Astrocyte (in vitro differentiated cells and primary cell): Measurements from ENCODE around the gene CACNA1D. TPM values are rescaled to one million over a fixed set of nuclear protein-coding genes. Genes with fewer than 3 reads are reported as not detected.
"Not testable (repeated sequence)": the region's sequence is repeated elsewhere in the genome, so short reads cannot be mapped to it uniquely, and the experiment has no call there.

ENCODE experiments used
- DNase-seq: peaks from one replicate; pipeline ENCODE4 v3.0.0-alpha.2; 2010; ENCODE audit warnings: low read depth
- FAIRE-seq: peaks from 2 replicates; lab custom pipeline; 2011; peaks lifted over from hg19 to GRCh38; lab: Jason Lieb, UNC
- H2AFZ ChIP-seq: 2 replicates; pipeline ENCODE4 v1.6.0; 2012; ENCODE audit warnings: low read depth, low read length, inconsistent platforms
- H3K27ac ChIP-seq: 2 replicates; pipeline ENCODE4 v1.5.1; 2011; ENCODE audit warnings: low read depth, low read length, inconsistent platforms
- H3K27me3 ChIP-seq: 2 replicates; pipeline ENCODE4 v1.6.0; 2011; ENCODE audit warnings: low read length, inconsistent platforms; ENCODE audit not compliant: insufficient read depth
- H3K36me3 ChIP-seq: 2 replicates; pipeline ENCODE4 v1.5.1; 2011; ENCODE audit warnings: low read length, inconsistent platforms; ENCODE audit not compliant: insufficient read depth
- H3K4me1 ChIP-seq: 2 replicates; pipeline ENCODE4 v1.5.1; 2011; ENCODE audit warnings: low read length, inconsistent platforms; ENCODE audit not compliant: insufficient read depth
- H3K4me2 ChIP-seq: 2 replicates; pipeline ENCODE4 v1.6.0; 2012; ENCODE audit warnings: low read length, inconsistent platforms
- H3K4me3 ChIP-seq: 2 replicates; pipeline ENCODE4 v1.5.1; 2011; ENCODE audit warnings: low read depth, mild to moderate bottlenecking, low read length, inconsistent platforms; ENCODE audit not compliant: insufficient read depth
- H3K79me2 ChIP-seq: 2 replicates; pipeline ENCODE4 v1.6.0; 2012; ENCODE audit warnings: mild to moderate bottlenecking, low read length, inconsistent platforms; ENCODE audit not compliant: insufficient read depth
- H3K9ac ChIP-seq: 2 replicates; pipeline ENCODE4 v1.6.0; 2012; ENCODE audit warnings: mild to moderate bottlenecking, low read length, inconsistent platforms
- H3K9me3 ChIP-seq: 2 replicates; pipeline ENCODE4 v1.5.1; 2012; ENCODE audit warnings: low read depth, mild to moderate bottlenecking, low read length, inconsistent platforms; ENCODE audit not compliant: insufficient read depth
- H4K20me1 ChIP-seq: 2 replicates; pipeline ENCODE4 v1.6.0; 2012; ENCODE audit warnings: low read length, inconsistent platforms; ENCODE audit not compliant: insufficient read depth
- H3K27ac Mint-ChIP-seq: one replicate; pipeline ENCODE4 v1.8.0; 2021; ENCODE audit warnings: mild to moderate bottlenecking, mixed read lengths; ENCODE audit not compliant: unreplicated experiment
- H3K27me3 Mint-ChIP-seq: one replicate; pipeline ENCODE4 v1.8.0; 2021; ENCODE audit warnings: low read depth, mixed read lengths; ENCODE audit not compliant: unreplicated experiment
- H3K36me3 Mint-ChIP-seq: one replicate; pipeline ENCODE4 v1.8.0; 2021; ENCODE audit warnings: low read depth, mixed read lengths; ENCODE audit not compliant: unreplicated experiment
- H3K4me1 Mint-ChIP-seq: one replicate; pipeline ENCODE4 v1.8.0; 2021; ENCODE audit warnings: low read depth, mixed read lengths; ENCODE audit not compliant: unreplicated experiment
- H3K4me3 Mint-ChIP-seq: one replicate; pipeline ENCODE4 v1.8.0; 2021; ENCODE audit warnings: mild to moderate bottlenecking, moderate library complexity, mixed read lengths; ENCODE audit not compliant: unreplicated experiment
- H3K9me3 Mint-ChIP-seq: one replicate; pipeline ENCODE4 v1.8.0; 2021; ENCODE audit warnings: mild to moderate bottlenecking, mixed read lengths; ENCODE audit not compliant: unreplicated experiment
- EZH2 ChIP-seq: IDR thresholded peaks from 2 replicates; pipeline ENCODE4 v1.6.1; 2012; ENCODE audit warnings: mild to moderate bottlenecking, low read length, inconsistent platforms; ENCODE audit not compliant: insufficient read depth
- total RNA-seq: library from RNA; stranded (reverse); gene quantifications from 2 replicates; pipeline ENCODE4 v1.2.1, GENCODE V29; 2021
- TF ChIP-seq, protein P1 (sequence below): IDR thresholded peaks from 2 replicates; pipeline ENCODE4 v1.5.1; 2011; ENCODE audit warnings: low read depth, mild to moderate bottlenecking, inconsistent platforms, low read length, moderate library complexity; ENCODE audit not compliant: insufficient read depth

The CACNA1D gene
- total RNA-seq, 1 donor from 2014 or later, result 0.41 TPM

DNA sequence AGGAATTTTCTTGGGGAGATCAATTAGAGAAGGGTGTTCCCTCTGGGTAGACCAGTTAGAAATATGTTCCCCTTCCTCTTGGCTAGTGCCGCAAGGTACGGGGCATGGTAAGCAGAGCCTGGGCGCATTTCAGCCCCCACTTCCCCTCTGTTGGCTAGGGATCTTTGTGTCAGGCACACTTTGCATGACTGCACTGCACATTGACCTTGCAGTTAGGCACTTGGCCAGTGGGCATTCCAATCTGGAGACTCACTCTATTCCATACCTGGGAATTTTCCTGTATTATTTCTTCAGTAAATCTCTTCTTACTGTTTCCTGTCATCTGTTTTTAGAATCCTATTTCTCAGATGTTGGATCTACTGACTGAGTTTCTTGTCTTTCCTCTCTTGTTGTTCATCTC, 30.0 kb upstream of the CACNA1D start:
- H3K4me1 ChIP-seq, result no peaks in the 10 kb centered on the region
- H3K4me1 Mint-ChIP-seq, result peaks cover 3% of the 10 kb centered on the region
- no peak overlapping the region for H3K27ac ChIP-seq
- no peak for DNase-seq
- no peak overlapping the region for H2AFZ ChIP-seq
- TF ChIP-seq, protein P1, sequence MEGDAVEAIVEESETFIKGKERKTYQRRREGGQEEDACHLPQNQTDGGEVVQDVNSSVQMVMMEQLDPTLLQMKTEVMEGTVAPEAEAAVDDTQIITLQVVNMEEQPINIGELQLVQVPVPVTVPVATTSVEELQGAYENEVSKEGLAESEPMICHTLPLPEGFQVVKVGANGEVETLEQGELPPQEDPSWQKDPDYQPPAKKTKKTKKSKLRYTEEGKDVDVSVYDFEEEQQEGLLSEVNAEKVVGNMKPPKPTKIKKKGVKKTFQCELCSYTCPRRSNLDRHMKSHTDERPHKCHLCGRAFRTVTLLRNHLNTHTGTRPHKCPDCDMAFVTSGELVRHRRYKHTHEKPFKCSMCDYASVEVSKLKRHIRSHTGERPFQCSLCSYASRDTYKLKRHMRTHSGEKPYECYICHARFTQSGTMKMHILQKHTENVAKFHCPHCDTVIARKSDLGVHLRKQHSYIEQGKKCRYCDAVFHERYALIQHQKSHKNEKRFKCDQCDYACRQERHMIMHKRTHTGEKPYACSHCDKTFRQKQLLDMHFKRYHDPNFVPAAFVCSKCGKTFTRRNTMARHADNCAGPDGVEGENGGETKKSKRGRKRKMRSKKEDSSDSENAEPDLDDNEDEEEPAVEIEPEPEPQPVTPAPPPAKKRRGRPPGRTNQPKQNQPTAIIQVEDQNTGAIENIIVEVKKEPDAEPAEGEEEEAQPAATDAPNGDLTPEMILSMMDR, result no peak
- no peak for TF ChIP-seq EZH2
- no peaks in the 10 kb centered on the region for H3K36me3 Mint-ChIP-seq
- peaks cover 5% of the 10 kb centered on the region for H3K27me3 Mint-ChIP-seq
- peaks cover 5% of the 10 kb centered on the region for H3K9me3 Mint-ChIP-seq
- no peak overlapping the region for H3K27ac Mint-ChIP-seq
- FAIRE-seq, result no peak
- H3K36me3 ChIP-seq, result no peaks in the 10 kb centered on the region
- H3K79me2 ChIP-seq, result no peaks in the 10 kb centered on the region
- no peak overlapping the region for H3K4me3 ChIP-seq
- no peaks in the 10 kb centered on the region for H4K20me1 ChIP-seq
- no peak overlapping the region for H3K4me3 Mint-ChIP-seq
- H3K27me3 ChIP-seq, result no peaks in the 10 kb centered on the region
- H3K9me3 ChIP-seq, result no peaks in the 10 kb centered on the region
- no peak overlapping the region for H3K9ac ChIP-seq
- H3K4me2 ChIP-seq, result no peak overlapping the region

- not testable (repeated sequence) for H4K20me1 ChIP-seq, H3K4me3 Mint-ChIP-seq, H3K36me3 Mint-ChIP-seq, H3K4me1 ChIP-seq, H3K36me3 ChIP-seq, H3K9ac ChIP-seq, H3K27ac ChIP-seq, H3K4me1 Mint-ChIP-seq, H3K27me3 ChIP-seq, H3K9me3 Mint-ChIP-seq, FAIRE-seq, H3K4me3 ChIP-seq, H3K79me2 ChIP-seq, DNase-seq, H3K27ac Mint-ChIP-seq, H3K9me3 ChIP-seq, H3K4me2 ChIP-seq, H2AFZ ChIP-seq
- H3K27me3 Mint-ChIP-seq, result peaks cover 16% of the 10 kb centered on the region
Measured at GRCh38 chr3:53469758-53470157, 24.7 kb upstream of the CACNA1D start.

GRCh38 chr3:53473422-53473821, 21.0 kb upstream of the CACNA1D start:
- Mint-ChIP-seq H3K4me1 (peaks cover 3% of the 10 kb centered on the region), H3K9me3 (peaks cover 7% of the 10 kb centered on the region), H3K4me3 (no peak overlapping the region), H3K27me3 (peaks cover 16% of the 10 kb centered on the region), H3K36me3 (no peaks in the 10 kb centered on the region), H3K27ac (no peak overlapping the region)
- Histone ChIP-seq H2AFZ (no peak overlapping the region), H4K20me1 (no peaks in the 10 kb centered on the region), H3K9me3 (no peaks in the 10 kb centered on the region), H3K4me3 (no peak overlapping the region), H3K9ac (no peak overlapping the region), H3K4me1 (no peaks in the 10 kb centered on the region), H3K27me3 (no peaks in the 10 kb centered on the region), H3K36me3 (no peaks in the 10 kb centered on the region), H3K79me2 (no peaks in the 10 kb centered on the region), H3K27ac (no peak overlapping the region), H3K4me2 (no peak overlapping the region)
- TF ChIP-seq EZH2, result no peak
- TF ChIP-seq, protein P1, result no peak
- no peak for FAIRE-seq
- DNase-seq, result no peak

- not testable (repeated sequence) for H4K20me1 ChIP-seq, H3K9me3 ChIP-seq, H3K27me3 ChIP-seq, H3K36me3 ChIP-seq, H3K4me1 ChIP-seq, H3K27ac Mint-ChIP-seq, H3K36me3 Mint-ChIP-seq, H3K4me3 ChIP-seq, DNase-seq, H3K27ac ChIP-seq, H3K4me2 ChIP-seq, H3K4me3 Mint-ChIP-seq, FAIRE-seq, H3K9ac ChIP-seq, H3K79me2 ChIP-seq, H3K9me3 Mint-ChIP-seq, H3K4me1 Mint-ChIP-seq, H2AFZ ChIP-seq
- H3K27me3 Mint-ChIP-seq, result peaks cover 13% of the 10 kb centered on the region
Measured at GRCh38 chr3:53476372-53476771, 18.0 kb upstream of the CACNA1D start.

DNA sequence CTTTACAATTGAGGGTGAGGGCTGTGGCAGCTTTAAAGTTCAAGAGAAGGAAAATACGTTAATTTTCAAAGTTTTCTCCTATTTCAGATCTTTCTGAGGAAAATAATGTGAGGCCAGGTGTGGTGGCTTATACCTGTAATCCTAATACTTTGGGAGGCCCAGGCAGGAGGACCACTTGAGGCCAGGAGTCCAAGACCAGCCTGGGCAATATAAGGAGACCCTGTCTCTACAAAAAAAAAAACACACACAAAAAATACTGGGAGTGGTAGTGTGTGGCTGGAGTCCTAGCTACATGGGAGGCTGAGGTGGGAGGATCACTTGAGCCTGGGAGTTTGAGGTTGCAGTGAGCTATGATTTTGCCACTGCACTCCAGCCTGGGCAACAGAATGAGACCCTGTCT, 16.7 kb upstream of the CACNA1D start:
- H3K9me3 Mint-ChIP-seq, H3K4me1 Mint-ChIP-seq, H3K9ac ChIP-seq, H3K9me3 ChIP-seq, H3K36me3 Mint-ChIP-seq, H3K4me3 ChIP-seq, H3K27ac ChIP-seq, FAIRE-seq, H3K4me3 Mint-ChIP-seq, DNase-seq, H3K79me2 ChIP-seq, H4K20me1 ChIP-seq, H2AFZ ChIP-seq, H3K27me3 Mint-ChIP-seq, H3K27me3 ChIP-seq, H3K4me2 ChIP-seq, H3K4me1 ChIP-seq, H3K36me3 ChIP-seq, H3K27ac Mint-ChIP-seq: not testable (repeated sequence)
